Measurements from ENCODE around the gene HDAC4. TPM values are rescaled to one million over a fixed set of nuclear protein-coding genes. Genes with fewer than 3 reads are reported as not detected.

The HDAC4 gene
- total and polyA plus RNA-seq, 10 of the 15 experiments (the other 5 are each of a cell fraction or from before 2014, with no cell fraction given), result 0.22 to 15.7 (median 4.8) TPM

DNA sequence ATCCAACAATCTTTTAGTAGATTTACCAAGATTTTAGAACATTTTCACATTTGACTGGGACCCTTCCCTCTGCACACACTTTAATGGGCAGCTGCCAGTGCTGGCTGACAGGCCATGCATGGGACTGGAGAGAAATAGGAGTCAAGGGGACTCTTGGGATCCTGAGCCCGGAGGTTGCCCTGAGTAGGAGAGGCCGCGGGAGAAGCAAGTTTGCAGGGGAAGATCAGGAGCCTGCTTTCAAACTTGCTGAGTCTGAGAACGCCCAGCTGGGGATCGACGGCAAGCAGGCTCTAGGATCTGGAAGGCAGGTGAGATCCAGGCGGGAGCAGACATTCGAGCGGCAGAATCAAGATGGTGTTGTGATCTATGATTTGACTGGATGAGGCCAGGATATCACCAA is 186.1 kb downstream of the HDAC4 start (continued):
- TF ChIP-seq BHLHE40 (IDR thresholded peaks at IDR 0.05; ENCODE audit: borderline replicate concordance in 1 of 2, low read depth in 2 of 2, low read length in 1 of 2), result no peak
- TF ChIP-seq SRF (IDR thresholded peaks at IDR 0.05; ENCODE audit: low read depth in 2 of 2, low read length in 2 of 2), result no peak
- TF ChIP-seq, protein P1, sequence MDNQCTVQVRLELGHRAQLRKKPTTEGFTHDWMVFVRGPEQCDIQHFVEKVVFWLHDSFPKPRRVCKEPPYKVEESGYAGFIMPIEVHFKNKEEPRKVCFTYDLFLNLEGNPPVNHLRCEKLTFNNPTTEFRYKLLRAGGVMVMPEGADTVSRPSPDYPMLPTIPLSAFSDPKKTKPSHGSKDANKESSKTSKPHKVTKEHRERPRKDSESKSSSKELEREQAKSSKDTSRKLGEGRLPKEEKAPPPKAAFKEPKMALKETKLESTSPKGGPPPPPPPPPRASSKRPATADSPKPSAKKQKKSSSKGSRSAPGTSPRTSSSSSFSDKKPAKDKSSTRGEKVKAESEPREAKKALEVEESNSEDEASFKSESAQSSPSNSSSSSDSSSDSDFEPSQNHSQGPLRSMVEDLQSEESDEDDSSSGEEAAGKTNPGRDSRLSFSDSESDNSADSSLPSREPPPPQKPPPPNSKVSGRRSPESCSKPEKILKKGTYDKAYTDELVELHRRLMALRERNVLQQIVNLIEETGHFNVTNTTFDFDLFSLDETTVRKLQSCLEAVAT (IDR thresholded peaks at IDR 0.05), result no peak
- TF ChIP-seq CBX5 (IDR thresholded peaks at IDR 0.05; ENCODE audit: low read depth), result no peak

DNA sequence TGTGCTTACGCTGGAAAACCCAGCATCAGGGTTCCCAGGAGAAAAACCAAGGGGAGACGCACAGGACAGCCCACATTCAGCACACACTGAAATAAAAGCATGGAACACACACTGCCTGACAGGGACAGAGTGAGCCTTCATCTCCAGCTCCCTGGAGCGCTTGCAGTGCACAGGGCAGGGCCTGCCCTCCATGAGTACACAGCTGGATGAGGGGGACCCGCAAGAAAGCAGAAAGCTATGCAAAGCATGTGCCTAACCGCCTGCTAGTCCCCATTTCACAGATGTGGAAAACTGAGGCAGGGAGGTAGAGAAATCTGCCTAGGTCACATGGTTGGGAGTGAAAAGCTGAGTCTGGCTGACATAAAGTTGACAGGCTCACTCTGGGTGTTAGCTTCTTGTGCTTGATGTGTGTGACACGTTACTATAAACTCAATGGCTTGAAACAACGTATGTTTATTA is 187.1 kb downstream of the HDAC4 start:
- Histone ChIP-seq H3K4me1 (ENCODE audit: control insufficient read depth, insufficient read depth, low read length) (no peaks in the 10 kb centered on the region), H3K36me3 (ENCODE audit: control insufficient read depth in 2 of 2, insufficient read depth in 2 of 2, low read length in 1 of 2) (no peaks in the 10 kb centered on the region), H3K4me3 (no peak overlapping the region), H4K20me1 (ENCODE audit: control insufficient read depth, insufficient read depth) (no peaks in the 10 kb centered on the region; the same call in none of the 2 replicates), H3K27ac (ENCODE audit: control insufficient read depth, insufficient read depth) (no peak overlapping the region), H2AFZ (ENCODE audit: control insufficient read depth, low read depth, low read length) (no peak overlapping the region), H3K4me2 (ENCODE audit: control insufficient read depth, insufficient read depth) (no peak overlapping the region), H3K9ac (ENCODE audit: control insufficient read depth, insufficient read depth, low read length) (no peak overlapping the region), H3K79me2 (ENCODE audit: control insufficient read depth, insufficient read depth, low read length) (no peaks in the 10 kb centered on the region), H3K27me3 (replicated peaks in 1 of 2; ENCODE audit: control insufficient read depth in 2 of 2, insufficient read depth in 2 of 2, low read length in 1 of 2) (no peaks in the 10 kb centered on the region), H3K9me3 (replicated peaks; ENCODE audit: control insufficient read depth, insufficient read depth, low read length) (no peaks in the 10 kb centered on the region; the same call in 2 of the 3 replicates)
- no TSS peak for BruUV-seq (replicated peaks)
- ChIA-PET RAD21 (ENCODE audit: unreplicated experiment) (no interaction called here), CTCF (no interaction called here), SMC1A (ENCODE audit: uncharacterized antibody, unreplicated experiment) (no interaction called here), POLR2A (no interaction called here)
- ATAC-seq (no peak), DNase-seq (ENCODE audit: low read depth, low spot score) (no peak), FAIRE-seq (no peak)
- WGBS (ENCODE audit: insufficient coverage, insufficient replicate concordance, low lambda C conversion rate, missing lambda C conversion rate), result 70% methylated on average over 7 of the region's 7 CpGs
- in situ Hi-C loops (cut with MboI), result no loop called here
- intact Hi-C loops (cut with micrococcal nuclease; ENCODE audit: unreplicated experiment), result no loop called here
- TF ChIP-seq, protein P2, sequence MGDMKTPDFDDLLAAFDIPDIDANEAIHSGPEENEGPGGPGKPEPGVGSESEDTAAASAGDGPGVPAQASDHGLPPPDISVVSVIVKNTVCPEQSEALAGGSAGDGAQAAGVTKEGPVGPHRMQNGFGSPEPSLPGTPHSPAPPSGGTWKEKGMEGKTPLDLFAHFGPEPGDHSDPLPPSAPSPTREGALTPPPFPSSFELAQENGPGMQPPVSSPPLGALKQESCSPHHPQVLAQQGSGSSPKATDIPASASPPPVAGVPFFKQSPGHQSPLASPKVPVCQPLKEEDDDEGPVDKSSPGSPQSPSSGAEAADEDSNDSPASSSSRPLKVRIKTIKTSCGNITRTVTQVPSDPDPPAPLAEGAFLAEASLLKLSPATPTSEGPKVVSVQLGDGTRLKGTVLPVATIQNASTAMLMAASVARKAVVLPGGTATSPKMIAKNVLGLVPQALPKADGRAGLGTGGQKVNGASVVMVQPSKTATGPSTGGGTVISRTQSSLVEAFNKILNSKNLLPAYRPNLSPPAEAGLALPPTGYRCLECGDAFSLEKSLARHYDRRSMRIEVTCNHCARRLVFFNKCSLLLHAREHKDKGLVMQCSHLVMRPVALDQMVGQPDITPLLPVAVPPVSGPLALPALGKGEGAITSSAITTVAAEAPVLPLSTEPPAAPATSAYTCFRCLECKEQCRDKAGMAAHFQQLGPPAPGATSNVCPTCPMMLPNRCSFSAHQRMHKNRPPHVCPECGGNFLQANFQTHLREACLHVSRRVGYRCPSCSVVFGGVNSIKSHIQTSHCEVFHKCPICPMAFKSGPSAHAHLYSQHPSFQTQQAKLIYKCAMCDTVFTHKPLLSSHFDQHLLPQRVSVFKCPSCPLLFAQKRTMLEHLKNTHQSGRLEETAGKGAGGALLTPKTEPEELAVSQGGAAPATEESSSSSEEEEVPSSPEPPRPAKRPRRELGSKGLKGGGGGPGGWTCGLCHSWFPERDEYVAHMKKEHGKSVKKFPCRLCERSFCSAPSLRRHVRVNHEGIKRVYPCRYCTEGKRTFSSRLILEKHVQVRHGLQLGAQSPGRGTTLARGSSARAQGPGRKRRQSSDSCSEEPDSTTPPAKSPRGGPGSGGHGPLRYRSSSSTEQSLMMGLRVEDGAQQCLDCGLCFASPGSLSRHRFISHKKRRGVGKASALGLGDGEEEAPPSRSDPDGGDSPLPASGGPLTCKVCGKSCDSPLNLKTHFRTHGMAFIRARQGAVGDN (IDR thresholded peaks at IDR 0.05), result no peak
- TF ChIP-seq ESRRA (IDR thresholded peaks at IDR 0.05; ENCODE audit: low read length) (no peak), ZNF24 (IDR thresholded peaks at IDR 0.05) (no peak), EP300 (IDR thresholded peaks at IDR 0.05; ENCODE audit: borderline replicate concordance in 1 of 2, control insufficient read depth in 1 of 2, low read depth in 2 of 2, low read length in 2 of 2) (no peak), POU2F2 (IDR thresholded peaks at IDR 0.05; ENCODE audit: borderline replicate concordance, low read depth, low read length) (no peak), NR2F1 (conservative IDR thresholded peaks at IDR 0.05) (no peak), SP1 (IDR thresholded peaks at IDR 0.05; ENCODE audit: low read depth, low read length) (no peak), EGR1 (IDR thresholded peaks at IDR 0.05; ENCODE audit: borderline replicate concordance in 1 of 2, low read depth in 2 of 2, low read length in 2 of 2) (no peak), BHLHE40 (IDR thresholded peaks at IDR 0.05; ENCODE audit: borderline replicate concordance in 1 of 2, low read depth in 2 of 2, low read length in 1 of 2) (no peak), ZSCAN29 (IDR thresholded peaks at IDR 0.05) (no peak), STAT3 (IDR thresholded peaks at IDR 0.05; ENCODE audit: low read depth, low read length) (no peak)
- TF ChIP-seq, protein P3, sequence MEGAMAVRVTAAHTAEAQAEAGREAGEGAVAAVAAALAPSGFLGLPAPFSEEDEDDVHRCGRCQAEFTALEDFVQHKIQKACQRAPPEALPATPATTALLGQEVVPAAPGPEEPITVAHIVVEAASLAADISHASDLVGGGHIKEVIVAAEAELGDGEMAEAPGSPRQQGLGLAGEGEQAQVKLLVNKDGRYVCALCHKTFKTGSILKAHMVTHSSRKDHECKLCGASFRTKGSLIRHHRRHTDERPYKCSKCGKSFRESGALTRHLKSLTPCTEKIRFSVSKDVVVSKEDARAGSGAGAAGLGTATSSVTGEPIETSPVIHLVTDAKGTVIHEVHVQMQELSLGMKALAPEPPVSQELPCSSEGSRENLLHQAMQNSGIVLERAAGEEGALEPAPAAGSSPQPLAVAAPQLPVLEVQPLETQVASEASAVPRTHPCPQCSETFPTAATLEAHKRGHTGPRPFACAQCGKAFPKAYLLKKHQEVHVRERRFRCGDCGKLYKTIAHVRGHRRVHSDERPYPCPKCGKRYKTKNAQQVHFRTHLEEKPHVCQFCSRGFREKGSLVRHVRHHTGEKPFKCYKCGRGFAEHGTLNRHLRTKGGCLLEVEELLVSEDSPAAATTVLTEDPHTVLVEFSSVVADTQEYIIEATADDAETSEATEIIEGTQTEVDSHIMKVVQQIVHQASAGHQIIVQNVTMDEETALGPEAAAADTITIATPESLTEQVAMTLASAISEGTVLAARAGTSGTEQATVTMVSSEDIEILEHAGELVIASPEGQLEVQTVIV (IDR thresholded peaks at IDR 0.05; ENCODE audit: borderline replicate concordance, partially characterized antibody), result no peak

Data from GM12878 (cell line).